Measurements from ENCODE around the gene PFDN2.
A peak's percentile ranks its signal among the peaks of the same experiment; 100 is the strongest.

Gene PFDN2

DNA sequence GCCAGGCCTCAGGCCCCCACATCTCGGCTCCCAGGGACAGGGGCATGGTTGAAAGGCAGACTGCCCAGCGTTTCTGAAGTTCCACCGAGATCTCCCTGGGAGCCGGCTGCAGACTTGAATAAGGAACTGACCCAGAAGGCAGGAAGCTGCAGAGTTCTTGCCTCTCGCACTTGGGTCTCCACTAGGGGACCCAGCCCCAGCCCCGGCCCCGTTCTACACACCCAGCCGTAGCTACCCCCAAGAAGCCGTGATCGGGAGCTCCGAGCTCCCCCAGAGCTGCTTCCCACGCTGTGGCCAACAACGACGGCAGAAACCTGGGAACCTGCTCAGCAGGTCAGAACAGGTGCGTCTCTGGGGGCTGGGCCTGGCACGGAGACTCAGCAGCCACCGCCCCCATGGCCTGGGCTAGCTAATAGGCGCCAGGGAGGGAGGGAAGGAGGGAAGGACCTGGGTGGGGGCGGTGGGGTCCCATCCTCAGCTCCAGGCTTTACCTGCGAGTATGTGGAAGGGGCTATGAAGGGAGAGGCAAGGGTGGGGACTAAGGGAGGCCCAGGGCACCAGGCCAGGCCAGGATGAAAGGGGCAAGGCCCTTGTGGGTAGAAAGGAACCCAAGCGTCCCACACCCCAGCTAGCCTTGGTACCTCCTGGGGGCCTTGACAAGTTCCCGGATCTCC, 28.4 kb downstream of the PFDN2 start, which contains the start of gene NECTIN4:
Gene NECTIN4, minus strand, starts transcription at position 308 of the 674 bp plus-strand sequence. Its CDS starts 262 bp downstream, at position 46.
- Histone ChIP-seq H3K9ac (no peak within 1 kb of the TSS), H2AFZ (peak within 1 kb of the TSS; percentile 58), H3K79me2 (no peaks in the 10 kb centered on the region), H3K36me3 (ENCODE audit: control insufficient read depth, insufficient read depth, low read length) (no peaks in the 10 kb centered on the region), H3K4me1 (no peaks in the 10 kb centered on the region), H3K4me3 (ENCODE audit: low read depth, low read length) (no peak within 1 kb of the TSS), H3K4me2 (ENCODE audit: low read length) (no peak within 1 kb of the TSS), H3K27ac (no peak within 1 kb of the TSS), H3K9me3 (ENCODE audit: control insufficient read depth, low read length) (no peaks in the 10 kb centered on the region), H3K27me3 (ENCODE audit: control insufficient read depth, insufficient read depth, low read length) (no peaks in the 10 kb centered on the region)
- no peak for TF ChIP-seq CTCF (IDR thresholded peaks at IDR 0.05)

DNA sequence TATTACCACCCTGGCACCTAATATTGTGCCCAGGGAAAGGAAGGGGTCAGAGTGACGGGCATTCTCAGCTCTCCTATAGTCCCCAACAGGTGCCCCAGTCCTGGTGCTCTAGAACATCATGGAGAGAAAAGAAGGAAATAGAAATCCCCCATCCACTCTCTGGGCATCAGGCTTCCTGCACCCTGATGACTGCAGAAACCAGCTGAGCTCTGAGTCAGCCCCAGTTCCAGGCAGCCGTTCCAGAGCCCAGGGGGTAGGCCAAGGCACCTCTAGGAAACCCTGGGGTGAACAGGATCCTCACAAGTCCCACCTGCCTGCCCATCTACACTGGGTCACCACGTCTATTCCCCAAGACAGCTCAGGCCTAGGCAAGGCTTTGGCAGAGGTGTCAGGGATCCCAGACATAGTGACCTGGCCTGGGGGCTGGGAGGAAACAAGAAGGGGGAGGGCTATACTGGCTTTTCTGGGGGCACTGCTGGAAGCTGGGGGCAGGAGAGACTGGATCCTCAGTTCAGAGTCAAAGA, 29.2 kb downstream of the PFDN2 start:
- no peak overlapping the region for H3K27ac ChIP-seq
- H3K4me3 ChIP-seq (ENCODE audit: low read depth, low read length): no peak overlapping the region
- H3K79me2 ChIP-seq: no peaks in the 10 kb centered on the region
- H2AFZ ChIP-seq: no peak overlapping the region
- no peaks in the 10 kb centered on the region for H3K9me3 ChIP-seq (ENCODE audit: control insufficient read depth, low read length)
- no peaks in the 10 kb centered on the region for H3K36me3 ChIP-seq (ENCODE audit: control insufficient read depth, insufficient read depth, low read length)
- no peaks in the 10 kb centered on the region for H3K27me3 ChIP-seq (ENCODE audit: control insufficient read depth, insufficient read depth, low read length)
- no peak overlapping the region for H3K4me2 ChIP-seq (ENCODE audit: low read length)
- TF ChIP-seq CTCF (IDR thresholded peaks at IDR 0.05): no peak
- H3K4me1 ChIP-seq: no peaks in the 10 kb centered on the region
- no peak overlapping the region for H3K9ac ChIP-seq

DNA sequence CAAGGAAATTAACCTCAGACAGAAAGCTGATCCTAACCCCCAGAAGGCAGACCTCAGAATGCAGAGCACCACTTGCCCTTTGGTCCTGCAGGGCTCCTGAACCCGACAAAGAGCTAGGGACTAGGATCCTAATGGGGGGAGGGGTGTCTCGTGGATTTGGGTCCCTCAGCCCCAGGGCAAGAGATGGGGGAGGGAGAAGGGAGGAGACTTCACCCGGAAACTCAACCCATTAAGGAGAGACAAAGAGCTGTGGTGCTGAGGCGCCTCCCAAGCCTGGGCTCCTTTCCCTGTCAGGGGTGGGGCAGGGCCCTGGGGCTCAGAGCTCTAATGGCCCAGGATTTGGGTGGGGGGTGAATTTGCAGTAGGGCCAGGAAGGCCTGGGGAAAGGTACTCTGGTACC, 31.4 kb downstream of the PFDN2 start:
- Histone ChIP-seq H3K4me1 (no peaks in the 10 kb centered on the region), H3K36me3 (ENCODE audit: control insufficient read depth, insufficient read depth, low read length) (no peaks in the 10 kb centered on the region), H3K9me3 (ENCODE audit: control insufficient read depth, low read length) (no peaks in the 10 kb centered on the region), H3K27ac (no peak overlapping the region), H3K4me3 (ENCODE audit: low read depth, low read length) (no peak overlapping the region), H3K27me3 (ENCODE audit: control insufficient read depth, insufficient read depth, low read length) (no peaks in the 10 kb centered on the region), H3K4me2 (ENCODE audit: low read length) (no peak overlapping the region), H3K79me2 (no peaks in the 10 kb centered on the region), H3K9ac (no peak overlapping the region), H2AFZ (no peak overlapping the region)
- TF ChIP-seq CTCF (IDR thresholded peaks at IDR 0.05): no peak

GRCh38 chr1:161085165-161085564, 32.7 kb downstream of the PFDN2 start:
- H3K9ac ChIP-seq: no peak overlapping the region
- no peaks in the 10 kb centered on the region for H3K27me3 ChIP-seq (ENCODE audit: control insufficient read depth, insufficient read depth, low read length)
- no peak overlapping the region for H3K27ac ChIP-seq
- H3K36me3 ChIP-seq (ENCODE audit: control insufficient read depth, insufficient read depth, low read length): no peaks in the 10 kb centered on the region
- no peak overlapping the region for H2AFZ ChIP-seq
- no peak for TF ChIP-seq CTCF (IDR thresholded peaks at IDR 0.05)
- no peak overlapping the region for H3K4me3 ChIP-seq (ENCODE audit: low read depth, low read length)
- H3K4me2 ChIP-seq (ENCODE audit: low read length): no peak overlapping the region
- H3K9me3 ChIP-seq (ENCODE audit: control insufficient read depth, low read length): no peaks in the 10 kb centered on the region
- H3K4me1 ChIP-seq: no peaks in the 10 kb centered on the region
- no peaks in the 10 kb centered on the region for H3K79me2 ChIP-seq

GRCh38 chr1:161084597-161084988, 33.2 kb downstream of the PFDN2 start:
- Histone ChIP-seq H3K9me3 (ENCODE audit: control insufficient read depth, low read length) (no peaks in the 10 kb centered on the region), H3K27me3 (ENCODE audit: control insufficient read depth, insufficient read depth, low read length) (no peaks in the 10 kb centered on the region), H3K79me2 (no peaks in the 10 kb centered on the region), H3K4me3 (ENCODE audit: low read depth, low read length) (no peak overlapping the region), H3K4me1 (no peaks in the 10 kb centered on the region), H3K27ac (no peak overlapping the region), H3K36me3 (ENCODE audit: control insufficient read depth, insufficient read depth, low read length) (no peaks in the 10 kb centered on the region), H3K4me2 (ENCODE audit: low read length) (no peak overlapping the region), H2AFZ (no peak overlapping the region), H3K9ac (no peak overlapping the region)
- TF ChIP-seq CTCF (IDR thresholded peaks at IDR 0.05): no peak

All from parathyroid adenoma (tissue), 2 donors.